ENCODE data around the gene UGP2. TPM values are rescaled to one million over a fixed set of nuclear protein-coding genes. Genes with fewer than 3 reads are reported as not detected.

Gene UGP2
- total and polyA plus RNA-seq, 2 of the 8 experiments (the other 6 are each of a cell fraction or from before 2014, with no cell fraction given): 278 to 956 TPM

- no peaks in the 10 kb centered on the region for H3K9me3 ChIP-seq (ENCODE audit: insufficient read depth in 2 of 2, low read depth in 1 of 2, low read length in 1 of 2)
- H4K5ac ChIP-seq (ENCODE audit: insufficient read length, low read depth, low read length): peak overlapping the region; percentile 93
- peaks cover 0 to 33% (median 6%) of the 10 kb centered on the region in 4 experiments; a peak in 4 of 8 replicates for H3K36me3 ChIP-seq (ENCODE audit: control insufficient read depth in 2 of 4, insufficient read depth in 4 of 4, low read length in 3 of 4)
- H3K4me3 ChIP-seq (ENCODE audit: extremely low read depth in 1 of 4, insufficient read depth in 2 of 4, low read depth in 3 of 4, low read length in 4 of 4): peak overlapping the region; percentile 94 to 100 (median 97)
- H3K23ac ChIP-seq (ENCODE audit: insufficient read length): no peak overlapping the region
- H2BK15ac ChIP-seq (ENCODE audit: low read length): no peak overlapping the region
- DNase-seq (ENCODE audit: low read depth in 1 of 2, low spot score in 2 of 2): peak; percentile 97 to 98
- FAIRE-seq: no peak
- 0% methylated on average over 24 of the region's 34 CpGs; no CpG with 5 or more reads in 1 of the 2 experiments for whole genome bisulfite sequencing, 2 experiments (ENCODE audit: extremely low coverage in 1 of 2, insufficient coverage in 1 of 2, insufficient read length in 1 of 2, insufficient replicate concordance in 2 of 2, low coverage in 1 of 2, low lambda C conversion rate in 2 of 2, missing lambda C conversion rate in 1 of 2)
- no peak overlapping the region for H2BK20ac ChIP-seq (ENCODE audit: low read length)
- H2BK12ac ChIP-seq (ENCODE audit: low read depth, low read length): no peak overlapping the region; the same call in 1 of the 2 replicates
- H3K9ac ChIP-seq (replicated peaks in 1 of 4; ENCODE audit: extremely low read depth in 1 of 4, low read depth in 3 of 4, low read length in 3 of 4): peak overlapping the region in 3 of 4 experiments; percentile 90 to 92 (median 91); a peak in 6 of 7 replicates
- ChIA-PET CTCF (ENCODE audit: partially characterized antibody) (interaction anchor here (0.6 to 2.8 kb wide), 6 partner anchors 20 to 615 kb away, joined by 3 to 12 read pairs (median 3); no protein-coding TSS in a partner anchor), POLR2A (ENCODE audit: partially characterized antibody) (interaction anchor here (0.8 to 10.8 kb wide), 30 partner anchors 7 to 490 kb away, joined by 3 to 297 read pairs (median 6); partner anchors contain the start of genes MDH1 and WDPCP)
- peak overlapping the region; percentile 93 for H3K18ac ChIP-seq (ENCODE audit: extremely low read depth, low read length)
- H2AFZ ChIP-seq (ENCODE audit: low read length): no peak overlapping the region
- peaks cover 37 to 66% of the 10 kb centered on the region in 2 experiments for H3K79me2 ChIP-seq (ENCODE audit: control insufficient read depth in 1 of 2, insufficient read depth in 2 of 2, low read length in 2 of 2)
- H2AK5ac ChIP-seq (ENCODE audit: low read depth, low read length): no peak overlapping the region
- H4K8ac ChIP-seq (ENCODE audit: extremely low read depth, insufficient read depth, low read length): peak overlapping the region; percentile 96
- no peak overlapping the region for H2BK120ac ChIP-seq (replicated peaks; ENCODE audit: low read depth, low read length)
- peak overlapping the region; percentile 97 for H3K56ac ChIP-seq (replicated peaks; ENCODE audit: insufficient read length, low read depth, low read length)
- H4K91ac ChIP-seq (replicated peaks; ENCODE audit: insufficient read length, low read length): peak overlapping the region; percentile 92
- H3K79me1 ChIP-seq (ENCODE audit: low read depth, low read length): no peaks in the 10 kb centered on the region
- H3K4ac ChIP-seq (replicated peaks; ENCODE audit: insufficient read length, low read depth, low read length): no peak overlapping the region
- no peaks in the 10 kb centered on the region for H3K27me3 ChIP-seq (replicated peaks in 1 of 4; ENCODE audit: control insufficient read depth in 3 of 4, extremely low read depth in 1 of 4, insufficient read depth in 3 of 4, low read length in 3 of 4)
- peaks cover 0 to 3% (median 1%) of the 10 kb centered on the region in 4 experiments; a peak in 2 of 7 replicates for H3K4me1 ChIP-seq (replicated peaks in 1 of 4; ENCODE audit: control insufficient read depth in 3 of 4, insufficient read depth in 4 of 4, low read length in 3 of 4)
- peaks cover 11% of the 10 kb centered on the region in 2 experiments for H4K20me1 ChIP-seq (replicated peaks in 1 of 2; ENCODE audit: control insufficient read depth in 1 of 2, insufficient read depth in 2 of 2, low read length in 2 of 2)
- H3K4me2 ChIP-seq (ENCODE audit: insufficient read depth in 1 of 2, low read depth in 2 of 2, low read length in 2 of 2): peak overlapping the region; percentile 78 to 94
- peak overlapping the region; percentile 87 for H2BK5ac ChIP-seq (ENCODE audit: low read depth, low read length)
- H3K14ac ChIP-seq (ENCODE audit: insufficient read length): no peak overlapping the region
- H3K27ac ChIP-seq (ENCODE audit: low read depth, low read length): peak overlapping the region; percentile 93
- peaks cover 15% of the 10 kb centered on the region for H3K23me2 ChIP-seq (ENCODE audit: low read depth, low read length)
- no peak for TF ChIP-seq CTCF (IDR thresholded peaks at IDR 0.05; ENCODE audit: control extremely low read depth in 1 of 3, insufficient read depth in 1 of 3, low read depth in 1 of 3, low read length in 3 of 3)
- no peak for TF ChIP-seq RFX5 (IDR thresholded peaks at IDR 0.05; ENCODE audit: borderline replicate concordance, low read depth, low read length)
- peak; percentile 50 for TF ChIP-seq CREB1 (IDR thresholded peaks at IDR 0.05)
- TF ChIP-seq RBBP5 (IDR thresholded peaks at IDR 0.05; ENCODE audit: borderline replicate concordance, low read depth, low read length): no peak
- TF ChIP-seq TAF7 (optimal IDR thresholded peaks at IDR 0.05; ENCODE audit: borderline replicate concordance, low read depth, low read length): peak; percentile 92
- TF ChIP-seq EP300 (IDR thresholded peaks at IDR 0.05; ENCODE audit: borderline replicate concordance in 1 of 2, low read depth in 2 of 2, low read length in 2 of 2): 0 out of 3 replicates have a peak, but pooled peaks of 1 of the 2 experiments have one; percentile 34
- TF ChIP-seq GABPA (IDR thresholded peaks at IDR 0.05; ENCODE audit: borderline replicate concordance, insufficient read depth, low read length): no peak
- no peak for TF ChIP-seq NANOG (IDR thresholded peaks at IDR 0.05; ENCODE audit: insufficient read depth, low read depth, low read length, poor library complexity, severe bottlenecking)
- TF ChIP-seq KDM5A (IDR thresholded peaks at IDR 0.05; ENCODE audit: low read length): no peak
Measured at GRCh38 chr2:63840785-63841253, 877 bp upstream of the UGP2 start.

Data from H1 (cell line).